GM18861 (cell line): ENCODE results near the gene CLSTN1.

Source experiments
- ATAC-seq: cut with Tn5 transposase; IDR thresholded peaks from one replicate; pipeline ENCODE4 v1.9.1; 2021; ENCODE audit not compliant: unreplicated experiment

The CLSTN1 gene

GRCh38 chr1:9852004-9852403 is 28.2 kb upstream of the CLSTN1 start:
- ATAC-seq: no peak

DNA sequence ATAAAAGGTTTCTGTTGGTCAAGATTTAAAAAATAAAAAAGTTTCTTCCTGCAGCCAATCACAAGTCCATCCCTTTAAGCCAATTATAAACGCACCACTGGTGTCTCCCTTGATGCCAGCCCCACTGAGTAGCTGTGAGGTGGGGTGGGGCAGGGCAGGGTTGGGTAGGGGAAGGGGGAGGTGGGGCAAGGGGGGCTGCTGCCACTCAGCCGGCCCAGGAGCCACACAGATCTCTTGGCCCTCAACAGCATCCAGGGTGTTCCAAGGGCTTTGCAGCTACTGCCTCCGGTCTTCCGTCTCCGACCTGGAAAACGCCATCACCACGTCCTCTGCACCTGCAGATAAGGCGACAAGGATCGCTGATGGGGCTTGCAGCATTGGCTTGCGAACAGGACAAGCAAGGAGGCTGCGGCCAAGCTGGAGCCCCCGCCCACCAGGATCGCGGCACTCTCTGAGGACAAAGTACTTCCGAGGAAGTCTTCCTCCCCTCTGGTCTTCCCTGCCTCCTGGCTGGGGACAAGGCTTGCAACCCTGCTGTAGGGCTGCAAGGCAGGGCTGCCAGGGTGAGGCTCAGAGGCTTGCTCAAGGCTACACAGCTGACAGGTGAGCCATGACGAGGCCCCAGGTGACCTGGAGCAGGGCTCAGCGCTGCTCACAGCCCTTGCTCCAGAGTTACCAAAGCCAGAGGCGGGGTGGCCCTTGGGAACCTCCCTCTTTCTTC is 26.8 kb upstream of the CLSTN1 start:
- ATAC-seq: no peak

DNA sequence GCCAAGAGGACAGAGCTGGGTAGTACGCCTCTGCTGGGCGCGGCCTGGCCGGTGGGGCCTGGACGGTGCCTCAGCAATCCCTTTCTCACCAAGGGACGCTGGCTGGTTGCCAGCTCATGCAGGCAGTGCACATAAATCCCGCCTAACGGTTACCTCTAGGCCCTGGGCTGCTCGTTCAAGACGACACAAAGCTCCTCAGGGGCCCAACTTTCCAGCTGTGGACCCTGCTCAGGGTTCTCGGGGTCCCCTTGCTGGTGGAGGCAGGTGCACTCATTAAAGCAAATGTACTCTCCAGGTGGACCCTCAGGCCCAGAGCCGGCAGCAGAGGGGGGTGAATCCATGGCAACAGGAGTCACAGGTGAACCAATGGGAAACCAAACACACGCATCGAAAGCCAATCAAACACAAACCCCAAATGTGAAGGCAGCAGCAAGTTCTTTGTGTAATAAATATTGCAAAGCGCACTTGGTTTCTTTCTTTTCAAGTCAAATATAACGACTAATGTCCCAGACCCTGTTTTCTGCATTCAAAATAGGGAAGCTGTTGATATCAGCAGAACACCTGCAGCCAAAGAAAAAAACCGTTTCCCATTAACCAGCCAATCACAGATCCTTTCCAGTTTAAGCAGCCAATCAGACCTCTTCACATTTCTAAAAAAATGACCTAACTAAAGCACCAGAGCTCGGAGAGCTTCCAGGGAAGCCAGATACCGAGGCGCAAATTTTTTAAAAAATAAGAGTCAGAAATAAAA is 26.1 kb upstream of the CLSTN1 start:
- ATAC-seq: no peak

- ATAC-seq: no peak
Observed at GRCh38 chr1:9848022-9848421, 24.3 kb upstream of the CLSTN1 start.

DNA sequence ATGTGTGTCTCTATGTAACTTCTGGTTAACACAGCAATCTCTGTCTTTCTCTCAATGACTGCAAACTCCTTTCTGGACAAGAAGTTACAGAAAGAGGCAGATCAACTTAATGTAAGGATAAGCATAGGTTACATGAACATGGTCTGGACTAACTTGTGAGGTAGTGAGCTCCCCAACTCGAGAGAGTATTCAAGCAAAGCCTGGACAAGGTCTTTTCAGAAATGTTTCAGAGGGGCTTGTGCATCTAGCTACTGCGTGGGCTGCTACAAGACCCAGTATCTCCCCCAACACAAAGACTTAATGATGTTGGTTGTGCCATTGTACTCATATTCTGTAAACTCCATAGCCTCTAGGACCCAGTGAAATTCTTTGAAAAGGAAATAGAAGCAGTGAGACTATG is 23.5 kb upstream of the CLSTN1 start:
- ATAC-seq: no peak

- ATAC-seq: no peak
Observed at GRCh38 chr1:9846611-9847171, 22.9 kb upstream of the CLSTN1 start.

GRCh38 chr1:9845914-9846313 is 22.1 kb upstream of the CLSTN1 start:
- no peak for ATAC-seq

DNA sequence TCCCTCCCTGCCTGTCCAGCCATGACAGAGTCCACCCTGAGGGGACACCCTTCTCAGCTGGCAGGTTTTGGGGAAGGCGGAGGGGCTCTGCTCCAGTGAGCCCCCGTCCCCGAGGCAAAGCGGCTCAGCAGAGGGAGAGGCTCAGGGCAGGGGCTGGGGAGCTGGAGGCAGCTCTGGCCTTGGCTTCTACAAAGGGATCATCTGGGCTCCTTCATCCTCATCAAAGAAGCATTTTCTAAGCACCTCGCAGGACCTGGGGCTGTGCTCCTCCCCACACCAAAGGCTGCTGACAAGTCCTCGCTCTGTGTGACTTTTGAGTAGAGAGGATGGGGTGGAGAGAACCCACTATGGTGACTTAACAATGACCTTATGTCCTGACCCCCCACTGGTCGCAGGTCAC is 21.0 kb upstream of the CLSTN1 start:
- ATAC-seq: no peak

- no peak for ATAC-seq
Observed at GRCh38 chr1:9844106-9844505, 20.3 kb upstream of the CLSTN1 start.

DNA sequence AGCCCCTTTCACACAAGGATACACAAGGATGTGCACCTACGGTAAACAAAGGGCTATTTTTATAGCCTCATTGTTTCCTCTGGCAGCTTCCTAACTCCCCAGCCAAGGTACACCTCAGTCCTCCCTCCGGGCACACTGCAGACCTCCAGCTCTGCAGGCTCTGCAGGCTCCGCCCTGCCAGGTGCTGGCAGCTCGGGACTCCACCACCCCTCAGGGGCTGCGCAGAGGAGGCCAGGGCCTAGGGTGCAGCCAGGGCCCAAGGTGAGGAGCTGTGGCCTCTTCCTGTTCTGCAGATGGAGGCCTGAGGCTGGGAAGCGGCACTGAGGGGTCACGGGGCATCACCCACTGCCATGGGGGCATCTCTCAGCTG is 19.8 kb upstream of the CLSTN1 start:
- no peak for ATAC-seq

GRCh38 chr1:9842781-9843575 is 19.2 kb upstream of the CLSTN1 start:
- no peak for ATAC-seq

- no peak for ATAC-seq
Observed at GRCh38 chr1:9842073-9842711, 18.4 kb upstream of the CLSTN1 start.

- ATAC-seq: no peak
Observed at GRCh38 chr1:9841460-9841859, 17.7 kb upstream of the CLSTN1 start.

DNA sequence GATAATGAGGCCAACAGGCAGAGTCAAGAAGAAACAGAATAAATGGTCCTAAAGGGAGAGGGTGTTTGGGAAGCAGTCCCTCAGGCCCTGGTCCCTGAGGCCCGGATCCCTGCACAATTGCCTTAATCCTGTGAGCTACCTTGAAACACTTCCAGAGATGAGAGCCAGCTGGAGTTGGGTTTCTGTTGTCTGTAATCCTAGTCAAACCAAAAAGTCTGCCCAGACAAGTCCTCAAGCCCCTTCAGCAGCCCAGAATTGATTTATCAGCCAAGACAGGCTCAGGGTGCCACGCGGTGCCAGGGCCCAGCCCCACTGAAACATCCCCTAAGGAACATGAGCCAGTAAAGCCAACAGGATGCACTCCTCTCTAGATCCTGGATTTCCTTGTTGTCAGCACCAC is 16.4 kb upstream of the CLSTN1 start:
- no peak for ATAC-seq

- no peak for ATAC-seq
Observed at GRCh38 chr1:9838946-9839345, 15.2 kb upstream of the CLSTN1 start.

GRCh38 chr1:9836632-9836960 is 12.8 kb upstream of the CLSTN1 start:
- no peak for ATAC-seq

- ATAC-seq: no peak
Observed at GRCh38 chr1:9835758-9836631, 12.2 kb upstream of the CLSTN1 start.

GRCh38 chr1:9835404-9835757 is 11.6 kb upstream of the CLSTN1 start:
- ATAC-seq: no peak

DNA sequence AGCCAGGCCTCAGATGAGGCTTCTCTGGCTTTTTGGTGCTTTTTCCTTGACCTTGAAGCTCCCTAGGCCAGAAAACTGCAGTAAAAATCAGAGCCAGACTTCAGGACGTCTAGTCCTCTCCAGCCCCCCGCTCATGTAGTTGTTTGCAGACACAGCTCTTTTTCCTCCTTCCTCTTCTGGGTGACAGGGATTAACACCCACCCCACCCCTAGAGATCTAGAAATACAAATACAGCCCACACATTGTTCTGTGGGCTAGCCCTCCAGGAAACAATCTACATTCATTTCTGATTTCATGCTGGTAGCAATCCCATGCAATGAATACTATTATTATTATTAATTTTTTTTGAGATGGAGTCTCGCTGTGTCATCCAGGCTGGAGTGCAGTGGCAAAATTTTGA is 9.9 kb upstream of the CLSTN1 start:
- ATAC-seq: no peak

GRCh38 chr1:9827558-9828185 is 3.9 kb upstream of the CLSTN1 start:
- ATAC-seq: no peak
